GM19193 (cell line): ENCODE results near the gene VSIG8.

Source experiments
- POLR2A ChIP-seq: IDR thresholded peaks from 4 replicates; pipeline ENCODE4 v1.6.1; 2011; ENCODE audit not compliant: insufficient read depth, insufficient read length; ENCODE audit errors: extremely low read depth

VSIG8 gene, protein sequence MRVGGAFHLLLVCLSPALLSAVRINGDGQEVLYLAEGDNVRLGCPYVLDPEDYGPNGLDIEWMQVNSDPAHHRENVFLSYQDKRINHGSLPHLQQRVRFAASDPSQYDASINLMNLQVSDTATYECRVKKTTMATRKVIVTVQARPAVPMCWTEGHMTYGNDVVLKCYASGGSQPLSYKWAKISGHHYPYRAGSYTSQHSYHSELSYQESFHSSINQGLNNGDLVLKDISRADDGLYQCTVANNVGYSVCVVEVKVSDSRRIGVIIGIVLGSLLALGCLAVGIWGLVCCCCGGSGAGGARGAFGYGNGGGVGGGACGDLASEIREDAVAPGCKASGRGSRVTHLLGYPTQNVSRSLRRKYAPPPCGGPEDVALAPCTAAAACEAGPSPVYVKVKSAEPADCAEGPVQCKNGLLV

DNA sequence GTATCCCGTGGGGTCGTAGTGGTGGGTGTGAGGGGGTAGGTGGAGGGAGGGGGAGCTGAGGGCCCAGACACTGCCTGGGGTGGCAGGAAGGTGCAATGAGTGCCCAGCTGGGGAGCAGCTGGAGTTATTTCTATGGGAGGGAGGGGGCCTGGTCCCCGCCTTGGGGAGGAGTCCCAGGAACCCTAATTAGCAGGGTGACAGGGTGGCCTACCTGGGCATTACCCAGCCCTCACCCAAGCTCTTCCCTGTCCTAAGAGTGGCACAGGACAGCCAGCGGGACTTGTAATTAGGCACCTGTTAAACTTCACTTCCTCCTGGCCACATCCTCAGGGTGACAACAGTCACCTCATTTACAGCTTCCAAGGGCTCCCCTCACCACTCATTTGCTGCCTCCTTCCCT is at the start of gene VSIG8:
Gene VSIG8, minus strand, starts transcription at position 101 of the 400 bp plus-strand sequence. CDS start 136 bp downstream, outside the sequence.
- no peak for TF ChIP-seq POLR2A

DNA sequence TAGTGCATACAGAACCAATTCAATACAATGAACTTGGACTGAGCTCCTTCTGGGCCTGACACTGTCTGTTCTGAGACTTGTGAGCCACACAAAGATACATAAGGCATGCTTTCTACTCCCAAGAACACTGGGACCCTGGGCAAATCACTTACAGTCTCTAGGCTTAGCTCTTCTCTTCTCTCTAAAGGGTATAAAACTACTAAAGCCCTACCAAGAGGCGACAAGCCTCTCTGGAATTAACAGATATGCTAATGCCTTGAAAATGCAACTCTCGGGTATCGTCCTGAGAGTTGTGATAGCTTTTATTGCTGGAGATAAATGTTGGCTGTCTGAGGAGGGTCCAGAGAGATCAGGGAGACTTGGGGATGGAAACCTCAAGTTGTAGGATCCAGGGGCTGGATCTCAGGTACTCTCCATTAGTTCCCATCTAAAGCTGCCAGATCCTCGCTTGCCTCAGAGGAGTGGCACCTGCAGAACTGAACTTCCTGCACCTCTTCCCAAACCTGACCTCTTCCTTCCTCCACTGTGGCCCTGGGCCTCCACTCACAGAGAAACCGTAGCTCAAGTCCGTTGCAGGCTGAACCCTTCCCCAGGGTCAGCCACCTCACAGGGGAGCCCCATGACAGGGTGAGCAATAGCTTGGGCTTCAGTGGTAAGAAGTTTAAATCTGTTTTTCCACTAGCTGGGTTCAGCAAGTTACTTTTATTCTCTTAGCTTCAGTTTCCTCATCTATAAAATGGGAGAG is 49.0 kb upstream of the VSIG8 start:
- TF ChIP-seq POLR2A, result no peak

DNA sequence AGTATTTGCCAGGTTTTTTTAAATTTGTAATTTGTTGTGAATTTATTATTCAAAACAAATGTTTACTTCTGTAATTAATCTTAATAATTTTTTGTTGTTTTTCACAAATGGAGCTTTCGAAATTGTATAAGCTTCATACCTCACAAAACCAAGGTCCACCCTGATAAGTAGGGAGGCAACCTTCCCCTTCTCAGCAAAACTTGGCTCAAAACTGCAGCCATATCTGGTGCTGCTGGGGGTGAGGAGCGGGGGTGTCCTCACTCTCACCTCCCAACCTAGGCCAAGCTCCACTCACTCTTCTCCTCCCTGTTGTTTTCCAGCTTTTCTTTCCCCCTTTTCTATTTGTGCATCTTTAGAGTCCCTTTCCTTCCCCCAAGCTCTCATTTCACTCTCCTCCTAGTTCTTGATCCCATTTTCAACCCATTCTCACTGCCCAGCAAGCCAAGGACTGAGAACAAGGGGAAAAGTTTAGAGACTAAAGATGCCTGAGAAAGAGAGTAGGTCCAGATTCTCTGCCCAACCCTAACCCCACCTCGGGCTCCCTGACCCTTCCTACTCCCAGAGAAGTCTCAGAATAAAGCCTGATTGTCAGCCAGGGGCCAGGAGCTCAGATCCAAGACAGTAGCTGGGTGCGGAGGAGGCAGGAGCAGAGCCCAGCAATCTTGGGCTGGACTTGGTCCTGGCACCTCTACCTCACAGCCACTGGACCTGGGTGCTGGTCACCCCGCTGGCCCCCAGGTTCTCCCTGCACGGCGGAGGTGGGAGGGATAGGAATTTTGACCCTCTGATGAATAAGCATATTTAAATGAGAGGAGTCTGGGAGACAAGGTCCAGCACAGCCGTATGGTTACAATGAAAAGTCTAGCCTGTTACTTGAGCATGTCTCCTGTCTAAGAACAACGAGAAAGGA is 45.8 kb upstream of the VSIG8 start:
- no peak for TF ChIP-seq POLR2A

GRCh38 chr1:159906960-159907359 is 44.5 kb upstream of the VSIG8 start:
- no peak for TF ChIP-seq POLR2A

DNA sequence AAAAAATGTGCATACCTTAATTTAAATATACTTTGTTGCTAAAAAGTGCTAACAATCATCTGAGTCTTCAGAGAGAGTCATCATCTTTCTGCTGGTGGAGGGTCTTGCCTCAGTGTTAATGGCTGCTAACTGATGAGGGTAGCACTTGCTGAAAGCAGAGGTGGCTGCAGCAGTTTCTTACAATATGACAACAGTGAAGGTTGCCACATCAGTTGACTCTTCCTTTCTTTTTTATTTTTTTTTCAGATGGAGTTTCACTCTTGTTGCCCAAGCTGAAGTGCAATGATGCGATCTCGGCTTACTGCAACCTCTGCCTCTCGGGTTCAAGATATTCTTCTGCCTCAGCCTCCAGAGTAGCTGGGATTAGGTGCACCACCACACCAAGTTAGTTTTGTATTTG is 40.1 kb upstream of the VSIG8 start:
- no peak for TF ChIP-seq POLR2A

- no peak for TF ChIP-seq POLR2A
Measured at GRCh38 chr1:159900755-159901360, 38.4 kb upstream of the VSIG8 start.

DNA sequence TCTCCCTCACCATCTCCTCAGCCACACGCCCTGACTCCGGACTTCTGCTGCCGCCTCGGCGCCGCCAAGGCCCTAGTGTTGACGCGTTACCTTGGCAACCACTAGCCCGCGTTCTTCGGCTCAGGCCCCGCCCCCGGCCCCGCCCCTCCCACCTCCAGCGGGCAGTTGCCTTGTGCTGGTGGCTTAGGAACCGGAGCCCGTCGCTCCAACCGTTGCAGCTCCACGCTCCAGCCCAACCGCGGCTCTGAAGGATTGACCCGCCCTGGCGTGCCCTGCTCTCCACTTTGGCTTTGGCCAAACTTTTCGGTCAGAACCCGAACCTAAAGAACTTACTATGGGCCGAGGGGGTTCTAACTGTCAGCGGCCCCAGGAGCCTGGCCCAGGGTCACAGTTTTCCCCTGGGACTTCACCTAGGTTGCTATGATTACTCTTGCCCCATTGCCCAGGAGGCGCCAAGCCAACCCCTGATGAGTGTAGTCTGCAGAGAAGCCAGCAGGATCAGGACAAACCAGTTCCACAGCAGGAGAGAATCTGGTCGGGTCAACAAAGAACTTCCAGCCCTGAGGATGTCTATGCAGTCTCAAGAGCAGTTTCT is 37.7 kb upstream of the VSIG8 start, which contains the start of gene CFAP45:
Gene CFAP45, minus strand, starts transcription at position 80 of the 595 bp plus-strand sequence. Its CDS starts 67 bp downstream, at position 13.
- no peak for TF ChIP-seq POLR2A

DNA sequence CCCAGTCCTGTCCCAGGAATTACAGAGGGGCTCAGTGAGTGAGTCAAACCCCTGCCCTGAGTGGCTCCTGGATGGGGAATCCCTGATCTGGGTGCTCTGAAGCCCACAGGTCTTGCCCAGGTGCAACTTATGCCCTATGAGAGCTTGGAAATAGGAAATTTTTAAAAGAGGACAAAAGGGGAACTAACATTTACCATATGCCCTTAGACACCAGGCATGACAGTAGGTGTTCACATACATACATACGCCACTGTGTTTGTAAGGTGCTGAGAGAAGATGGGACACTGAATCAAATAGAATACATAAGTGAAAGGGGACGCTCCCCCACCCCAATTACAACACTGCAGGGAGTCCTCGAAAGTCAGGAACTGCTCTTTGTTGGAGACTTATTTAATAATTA is 36.1 kb upstream of the VSIG8 start:
- TF ChIP-seq POLR2A, result no peak

GRCh38 chr1:159897962-159898361 is 35.5 kb upstream of the VSIG8 start:
- no peak for TF ChIP-seq POLR2A

DNA sequence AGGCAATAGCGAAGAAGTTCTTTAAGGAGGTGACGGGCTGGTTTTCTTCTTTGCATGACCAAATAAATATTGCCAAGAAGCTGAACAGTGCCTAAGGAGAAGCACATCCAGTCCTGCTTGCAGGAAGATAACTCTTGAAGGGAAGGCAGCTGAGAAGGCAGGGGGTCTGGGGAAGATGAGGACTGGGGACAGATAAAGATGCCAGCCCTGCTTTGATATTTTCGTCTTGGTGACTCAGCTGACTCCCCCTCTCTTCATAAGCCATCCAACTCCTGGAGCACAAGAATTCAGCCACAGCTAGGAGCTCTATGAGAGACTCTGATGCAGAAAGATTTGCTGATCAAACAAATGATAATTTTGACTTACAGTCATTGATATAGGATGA is 34.1 kb upstream of the VSIG8 start:
- TF ChIP-seq POLR2A, result no peak

DNA sequence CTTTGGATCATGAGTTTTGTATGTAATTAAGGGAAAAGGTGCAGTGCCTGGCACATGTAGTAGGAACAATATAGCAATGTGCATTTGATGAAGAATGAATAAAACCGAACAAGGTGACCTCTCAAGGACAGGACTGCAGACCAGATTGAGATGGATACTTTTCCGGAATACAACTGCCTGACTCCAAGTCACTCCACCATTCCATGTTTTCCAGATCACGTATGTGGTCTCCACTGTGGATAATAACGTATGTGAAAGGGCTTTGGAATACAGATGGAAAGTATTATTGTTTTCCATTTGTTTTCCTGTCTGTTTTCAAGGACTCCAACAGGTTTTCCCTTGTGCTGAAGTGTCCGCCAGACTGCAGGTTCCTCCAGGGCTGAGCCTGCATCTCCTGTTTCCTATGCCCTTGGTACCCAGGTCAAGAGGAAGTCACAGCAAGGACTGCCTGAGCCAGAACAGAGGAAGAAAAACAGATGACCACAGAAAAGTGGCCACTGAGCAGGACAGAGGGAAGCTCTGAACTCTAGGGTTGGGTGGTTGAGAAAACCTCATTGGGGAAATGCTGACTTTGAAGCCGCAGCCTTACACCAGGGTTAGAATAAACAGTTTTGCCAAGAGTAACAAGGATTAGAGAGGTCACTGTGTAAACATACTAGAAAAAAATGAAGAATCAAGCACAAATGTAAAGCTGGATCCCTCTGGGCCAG is 33.5 kb upstream of the VSIG8 start:
- no peak for TF ChIP-seq POLR2A

- TF ChIP-seq POLR2A, result no peak
Measured at GRCh38 chr1:159895286-159895685, 32.8 kb upstream of the VSIG8 start.

- no peak for TF ChIP-seq POLR2A
Measured at GRCh38 chr1:159892944-159893343, 30.5 kb upstream of the VSIG8 start.
